Measurements from ENCODE around the gene CTNNA1. TPM values are rescaled to one million over a fixed set of nuclear protein-coding genes. Genes with fewer than 3 reads are reported as not detected.

Gene CTNNA1
- total and polyA plus RNA-seq, 2 of the 8 experiments (the other 6 are each of a cell fraction or from before 2014, with no cell fraction given): 115 to 349 TPM

DNA sequence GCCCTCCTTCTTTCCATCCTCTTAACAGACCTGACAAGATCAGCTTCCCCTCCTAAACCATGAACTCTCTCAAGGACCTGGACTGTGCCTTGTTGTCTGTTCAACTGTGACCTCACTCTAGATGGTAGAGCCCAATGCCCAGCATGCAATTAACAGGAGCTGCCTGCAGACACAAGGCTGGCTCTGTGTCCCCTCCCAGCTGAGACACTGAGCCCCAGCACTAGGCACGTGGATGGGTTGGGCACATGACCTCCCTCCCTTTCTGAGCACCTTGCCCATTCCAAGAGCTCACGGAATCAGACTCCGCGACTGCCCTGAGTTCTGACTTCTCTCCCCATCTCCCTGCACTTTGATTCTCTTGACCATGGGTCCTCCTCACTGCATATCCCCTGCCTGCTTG is 215.4 kb downstream of the CTNNA1 start (continued):
- TF ChIP-seq, protein P1, sequence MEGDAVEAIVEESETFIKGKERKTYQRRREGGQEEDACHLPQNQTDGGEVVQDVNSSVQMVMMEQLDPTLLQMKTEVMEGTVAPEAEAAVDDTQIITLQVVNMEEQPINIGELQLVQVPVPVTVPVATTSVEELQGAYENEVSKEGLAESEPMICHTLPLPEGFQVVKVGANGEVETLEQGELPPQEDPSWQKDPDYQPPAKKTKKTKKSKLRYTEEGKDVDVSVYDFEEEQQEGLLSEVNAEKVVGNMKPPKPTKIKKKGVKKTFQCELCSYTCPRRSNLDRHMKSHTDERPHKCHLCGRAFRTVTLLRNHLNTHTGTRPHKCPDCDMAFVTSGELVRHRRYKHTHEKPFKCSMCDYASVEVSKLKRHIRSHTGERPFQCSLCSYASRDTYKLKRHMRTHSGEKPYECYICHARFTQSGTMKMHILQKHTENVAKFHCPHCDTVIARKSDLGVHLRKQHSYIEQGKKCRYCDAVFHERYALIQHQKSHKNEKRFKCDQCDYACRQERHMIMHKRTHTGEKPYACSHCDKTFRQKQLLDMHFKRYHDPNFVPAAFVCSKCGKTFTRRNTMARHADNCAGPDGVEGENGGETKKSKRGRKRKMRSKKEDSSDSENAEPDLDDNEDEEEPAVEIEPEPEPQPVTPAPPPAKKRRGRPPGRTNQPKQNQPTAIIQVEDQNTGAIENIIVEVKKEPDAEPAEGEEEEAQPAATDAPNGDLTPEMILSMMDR (IDR thresholded peaks at IDR 0.05; ENCODE audit: control extremely low read depth in 1 of 3, insufficient read depth in 1 of 3, low read depth in 1 of 3, low read length in 3 of 3): no peak
- no peak for TF ChIP-seq SAP30 (IDR thresholded peaks at IDR 0.05; ENCODE audit: insufficient read depth, insufficient replicate concordance, low read length)
- TF ChIP-seq TBP (IDR thresholded peaks at IDR 0.05; ENCODE audit: low read depth, low read length): no peak
- TF ChIP-seq RXRA (IDR thresholded peaks at IDR 0.05; ENCODE audit: insufficient read depth, low read depth, low read length): no peak
- TF ChIP-seq, protein P2, sequence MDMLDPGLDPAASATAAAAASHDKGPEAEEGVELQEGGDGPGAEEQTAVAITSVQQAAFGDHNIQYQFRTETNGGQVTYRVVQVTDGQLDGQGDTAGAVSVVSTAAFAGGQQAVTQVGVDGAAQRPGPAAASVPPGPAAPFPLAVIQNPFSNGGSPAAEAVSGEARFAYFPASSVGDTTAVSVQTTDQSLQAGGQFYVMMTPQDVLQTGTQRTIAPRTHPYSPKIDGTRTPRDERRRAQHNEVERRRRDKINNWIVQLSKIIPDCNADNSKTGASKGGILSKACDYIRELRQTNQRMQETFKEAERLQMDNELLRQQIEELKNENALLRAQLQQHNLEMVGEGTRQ (IDR thresholded peaks at IDR 0.05; ENCODE audit: low read length): no peak
